HCT116 (cell line): Measurements from ENCODE around the gene AQP6. TPM values are rescaled to one million over a fixed set of nuclear protein-coding genes. Genes with fewer than 3 reads are reported as not detected.

Experiments
- ATAC-seq: fragments of 200-7000 bp; cut with Tn5 transposase; 2 replicates; pipeline ENCODE4 v1.9.1; 2020; ENCODE audit warnings: mild to moderate bottlenecking, moderate library complexity
- BruUV-seq: library from RNA; stranded (reverse); fragments of 400-500 nt; replicated peaks from 2 replicates; lab custom pipeline; 2021; lab: Mats Ljungman, UMichigan
- CTCF ChIA-PET: fragments of 300-600 bp; sonication (Branson Sonifier 250); formaldehyde crosslinking; loops from one replicate; lab custom pipeline; 2021; ENCODE audit warnings: antibody characterized with exemption; lab: Charles Lee
- POLR2A ChIA-PET: fragments of 300-600, 350-600 bp; sonication (Branson Sonifier 250); formaldehyde crosslinking; loops from one replicate; lab custom pipeline; 2021; ENCODE audit warnings: antibody characterized with exemption; lab: Charles Lee
- RAD21 ChIA-PET, 2 experiments: fragments of 300-600 bp; sonication (Branson Sonifier 250); formaldehyde crosslinking; loops; one replicate each; lab custom pipeline; 2023; ENCODE audit warnings: low total read pairs in 2 of 2; ENCODE audit not compliant: uncharacterized antibody in 2 of 2, unreplicated experiment in 2 of 2, low non-redundant PET in 1 of 2; lab: Charles Lee
- DNase-seq: peaks from one replicate; pipeline ENCODE4 v3.0.0-alpha.2; 2010; ENCODE audit warnings: low read depth, low spot score
- H2AFZ ChIP-seq: fragments of 200-600 bp; shearing (Covaris generic), sonication (generic); 2 replicates; pipeline ENCODE4 v1.6.1; 2017; ENCODE audit warnings: low read depth, mixed run types, mixed read lengths, antibody characterized with exemption, low read length; ENCODE audit not compliant: poor library complexity, severe bottlenecking
- H3K27ac ChIP-seq: 2 replicates; pipeline ENCODE4 v1.5.1; 2012; ENCODE audit warnings: low read depth, low read length
- H3K27me3 ChIP-seq: fragments of 200-600 bp; sonication (generic); 2 replicates; pipeline ENCODE4 v1.6.1; 2016; ENCODE audit warnings: mixed run types, low read length, mixed read lengths; ENCODE audit not compliant: insufficient read depth
- H3K36me3 ChIP-seq, 2 experiments: fragments of 200-500 bp in 1 of 2; fragments of 200-600 bp in 1 of 2; sonication (Bioruptor generic) in 1 of 2; sonication (generic) in 1 of 2; 2 replicates each; pipeline versions ENCODE4 v1.5.1 to v1.6.1; 2014 to 2016; ENCODE audit warnings: low read length in 2 of 2, inconsistent platforms in 1 of 2, mixed read lengths in 1 of 2, mixed run types in 1 of 2; ENCODE audit not compliant: insufficient read depth in 2 of 2, control insufficient read depth in 1 of 2
- H3K4me1 ChIP-seq, 2 experiments: fragments of 200-600 bp in 1 of 2; sonication (generic) in 1 of 2; 2 replicates each; pipeline versions ENCODE4 v1.5.1 to v1.6.1; 2012 to 2017; ENCODE audit warnings: low read length in 2 of 2, inconsistent platforms in 1 of 2, mild to moderate bottlenecking in 1 of 2, mixed read lengths in 1 of 2, mixed run types in 1 of 2, moderate library complexity in 1 of 2; ENCODE audit not compliant: insufficient read depth in 2 of 2, control insufficient read depth in 1 of 2
- H3K4me2 ChIP-seq: fragments of 200-600 bp; sonication (generic); 2 replicates; pipeline ENCODE4 v1.6.1; 2017; ENCODE audit warnings: mixed run types, low read length, mixed read lengths
- H3K4me3 ChIP-seq, 2 experiments: fragments of 200-600 bp in 1 of 2; sonication (generic) in 1 of 2; replicated peaks in 1 of 2; 2 replicates each; pipeline ENCODE4 v1.5.1; 2011 to 2016; ENCODE audit warnings: low read length in 2 of 2, control low read depth in 1 of 2, low read depth in 1 of 2, mild to moderate bottlenecking in 1 of 2, mixed read lengths in 1 of 2, mixed run types in 1 of 2
- H3K79me2 ChIP-seq: fragments of 200-600 bp; sonication (generic); 2 replicates; pipeline ENCODE4 v1.6.1; 2017; ENCODE audit warnings: mild to moderate bottlenecking, mixed run types, low read length, moderate library complexity, mixed read lengths; ENCODE audit not compliant: insufficient read depth
- H3K9ac ChIP-seq: fragments of 200-600 bp; sonication (generic); 2 replicates; pipeline ENCODE4 v1.6.1; 2016; ENCODE audit warnings: low read length, mixed read lengths
- H3K9me2 ChIP-seq: fragments of 200-600 bp; sonication (generic), shearing (Covaris generic); 2 replicates; pipeline ENCODE4 v1.6.1; 2017; ENCODE audit warnings: mixed run types, mild to moderate bottlenecking, moderate library complexity; ENCODE audit not compliant: insufficient read depth
- H3K9me3 ChIP-seq, 2 experiments: fragments of 200-500 bp in 1 of 2; fragments of 200-600 bp in 1 of 2; sonication (Bioruptor generic) in 1 of 2; sonication (generic) in 1 of 2; 2 replicates each; pipeline ENCODE4 v1.6.1; 2014 to 2017; ENCODE audit warnings: low read length in 2 of 2, mixed read lengths in 2 of 2, inconsistent platforms in 1 of 2, low read depth in 1 of 2, mild to moderate bottlenecking in 1 of 2, mixed run types in 1 of 2, moderate library complexity in 1 of 2; ENCODE audit not compliant: control insufficient read depth in 1 of 2, insufficient read depth in 1 of 2
- H4K20me1 ChIP-seq: fragments of 200-600 bp; sonication (generic), shearing (Covaris generic); 2 replicates; pipeline ENCODE4 v1.6.1; 2017; ENCODE audit warnings: mixed run types, mild to moderate bottlenecking, moderate library complexity; ENCODE audit not compliant: insufficient read depth
- CBX3 ChIP-seq: IDR thresholded peaks from 2 replicates; pipeline ENCODE4 v1.6.1; 2012; ENCODE audit warnings: low read depth
- ELF1 ChIP-seq: IDR thresholded peaks from 2 replicates; pipeline ENCODE4 v1.6.1; 2012; ENCODE audit warnings: low read depth, borderline replicate concordance
- EZH2phosphoT487 ChIP-seq: fragments of 200-600 bp; IDR thresholded peaks from 2 replicates; pipeline ENCODE4 v1.6.1; 2018; ENCODE audit warnings: antibody characterized with exemption, borderline replicate concordance
- POLR2AphosphoS5 ChIP-seq: IDR thresholded peaks from 2 replicates; pipeline ENCODE4 v1.6.1; 2011; ENCODE audit warnings: mild to moderate bottlenecking, low read depth, low read length, moderate library complexity
- RAD21 ChIP-seq: IDR thresholded peaks from 2 replicates; pipeline ENCODE4 v1.6.1; 2012; ENCODE audit warnings: low read depth, mild to moderate bottlenecking
- SRF ChIP-seq: IDR thresholded peaks from 2 replicates; pipeline ENCODE4 v1.6.1; 2012; ENCODE audit warnings: low read depth
- TCF7L2 ChIP-seq: IDR thresholded peaks from 2 replicates; pipeline ENCODE4 v1.7.0; 2011; ENCODE audit warnings: borderline replicate concordance, inconsistent platforms; ENCODE audit not compliant: insufficient read depth, insufficient read length; ENCODE audit errors: extremely low read depth
- ZBTB33 ChIP-seq: IDR thresholded peaks from 2 replicates; pipeline ENCODE4 v1.6.1; 2011; ENCODE audit warnings: mild to moderate bottlenecking, low read length, moderate library complexity; ENCODE audit not compliant: insufficient replicate concordance; ENCODE audit errors: extremely low read depth
- ZFX ChIP-seq: fragments of 450-650 bp; IDR thresholded peaks from 2 replicates; pipeline ENCODE4 v1.6.1; 2017
- intact Hi-C: fragments of 100-400 bp; cut with micrococcal nuclease; formaldehyde crosslinking; loops from 2 replicates; pipeline ENCODE4 v1.10.0; 2022
- total RNA-seq: library from RNA; stranded (reverse); gene quantifications from one replicate; pipeline ENCODE4 v1.2.1, GENCODE V29; 2021; ENCODE audit not compliant: unreplicated experiment
- TF ChIP-seq, protein P1 (sequence below): IDR thresholded peaks from 2 replicates; pipeline ENCODE4 v1.6.1; 2012
- TF ChIP-seq, protein P2 (sequence below), 3 experiments: fragments of 200-600 bp in 1 of 3; sonication (generic) in 1 of 3; IDR thresholded peaks in 2 of 3; conservative IDR thresholded peaks in 1 of 3; 2 replicates each; pipeline ENCODE4 v1.5.1; 2012 to 2017; ENCODE audit warnings: low read depth in 2 of 3, low read length in 2 of 3, antibody characterized with exemption in 1 of 3, borderline replicate concordance in 1 of 3, control low read depth in 1 of 3, mild to moderate bottlenecking in 1 of 3, mixed read lengths in 1 of 3, mixed run types in 1 of 3, moderate library complexity in 1 of 3; ENCODE audit not compliant: insufficient read depth in 1 of 3

AQP6 gene
- total RNA-seq, 1 experiment from 2014 or later, result not detected

- ChIA-PET RAD21 (no interaction called here), CTCF (interaction anchor here (1.2 to 4.0 kb wide), 10 partner anchors 10 to 140 kb away, joined by 3 to 45 read pairs (median 14); partner anchors contain the start of gene SMARCD1), POLR2A (interaction anchor here (1.1 kb wide), 1 partner anchor 35 kb away, joined by 3 read pairs; no protein-coding TSS in a partner anchor)
- intact Hi-C loops, result no loop called here
- no peak overlapping the region for H2AFZ ChIP-seq
- ATAC-seq, result no peak
- no peak overlapping the region for H3K27ac ChIP-seq
- BruUV-seq, result no TSS peak
- no peaks in the 10 kb centered on the region for H4K20me1 ChIP-seq
- H3K4me2 ChIP-seq, result no peak overlapping the region
- no peak overlapping the region for H3K4me3 ChIP-seq
- no peak overlapping the region for H3K9ac ChIP-seq
- DNase-seq, result no peak
- H3K27me3 ChIP-seq, result no peaks in the 10 kb centered on the region
- H3K4me1 ChIP-seq, result peaks cover 3 to 13% of the 10 kb centered on the region in 2 experiments; a peak in 3 of 4 replicates
- H3K36me3 ChIP-seq, result no peaks in the 10 kb centered on the region
- H3K9me2 ChIP-seq, result no peaks in the 10 kb centered on the region
- no peaks in the 10 kb centered on the region for H3K9me3 ChIP-seq
- no peaks in the 10 kb centered on the region for H3K79me2 ChIP-seq
- no peak for TF ChIP-seq SRF
Observed at GRCh38 chr12:49944718-49945117, 28.0 kb upstream of the AQP6 start.

GRCh38 chr12:49945394-49946080, 27.2 kb upstream of the AQP6 start:
- H3K27me3 ChIP-seq, result no peaks in the 10 kb centered on the region
- BruUV-seq, result no TSS peak
- H3K9me3 ChIP-seq, result no peaks in the 10 kb centered on the region
- H3K36me3 ChIP-seq, result no peaks in the 10 kb centered on the region
- peak overlapping the region; percentile 57 for H3K4me2 ChIP-seq
- no peak overlapping the region for H3K4me3 ChIP-seq
- ChIA-PET RAD21 (interaction anchor here (0.6 to 1.6 kb wide), 7 partner anchors 14 to 1254 kb away, joined by 3 to 6 read pairs (median 3); no protein-coding TSS in a partner anchor), POLR2A (interaction anchor here (0.5 to 1.9 kb wide), 4 partner anchors 14 to 1921 kb away, joined by 3 to 7 read pairs (median 4); partner anchors contain the start of gene TMBIM6), CTCF (interaction anchor here (0.5 to 4.0 kb wide), 24 partner anchors 9 to 322 kb away, joined by 3 to 45 read pairs (median 5); partner anchors contain the start of genes AQP6, PRPF40B and SMARCD1)
- 0 out of 2 replicates have a peak overlapping the region, but pooled peaks have one; percentile 18 for H3K9ac ChIP-seq
- H3K4me1 ChIP-seq, result peaks cover 3 to 13% of the 10 kb centered on the region in 2 experiments; a peak in 3 of 4 replicates
- H3K9me2 ChIP-seq, result no peaks in the 10 kb centered on the region
- ATAC-seq (peak; percentile 99), DNase-seq (peak; percentile 62)
- TF ChIP-seq SRF (no peak), ELF1 (no peak), EZH2phosphoT487 (no peak), RAD21 (peak; percentile 64), POLR2AphosphoS5 (0 out of 2 replicates have a peak, but pooled peaks have one; percentile 32), ZFX (0 out of 2 replicates have a peak, but pooled peaks have one; percentile 28), ZBTB33 (no peak), TCF7L2 (no peak), CBX3 (peak; percentile 88)
- TF ChIP-seq, protein P1, sequence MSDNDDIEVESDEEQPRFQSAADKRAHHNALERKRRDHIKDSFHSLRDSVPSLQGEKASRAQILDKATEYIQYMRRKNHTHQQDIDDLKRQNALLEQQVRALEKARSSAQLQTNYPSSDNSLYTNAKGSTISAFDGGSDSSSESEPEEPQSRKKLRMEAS, result peak; percentile 35
- TF ChIP-seq, protein P2, sequence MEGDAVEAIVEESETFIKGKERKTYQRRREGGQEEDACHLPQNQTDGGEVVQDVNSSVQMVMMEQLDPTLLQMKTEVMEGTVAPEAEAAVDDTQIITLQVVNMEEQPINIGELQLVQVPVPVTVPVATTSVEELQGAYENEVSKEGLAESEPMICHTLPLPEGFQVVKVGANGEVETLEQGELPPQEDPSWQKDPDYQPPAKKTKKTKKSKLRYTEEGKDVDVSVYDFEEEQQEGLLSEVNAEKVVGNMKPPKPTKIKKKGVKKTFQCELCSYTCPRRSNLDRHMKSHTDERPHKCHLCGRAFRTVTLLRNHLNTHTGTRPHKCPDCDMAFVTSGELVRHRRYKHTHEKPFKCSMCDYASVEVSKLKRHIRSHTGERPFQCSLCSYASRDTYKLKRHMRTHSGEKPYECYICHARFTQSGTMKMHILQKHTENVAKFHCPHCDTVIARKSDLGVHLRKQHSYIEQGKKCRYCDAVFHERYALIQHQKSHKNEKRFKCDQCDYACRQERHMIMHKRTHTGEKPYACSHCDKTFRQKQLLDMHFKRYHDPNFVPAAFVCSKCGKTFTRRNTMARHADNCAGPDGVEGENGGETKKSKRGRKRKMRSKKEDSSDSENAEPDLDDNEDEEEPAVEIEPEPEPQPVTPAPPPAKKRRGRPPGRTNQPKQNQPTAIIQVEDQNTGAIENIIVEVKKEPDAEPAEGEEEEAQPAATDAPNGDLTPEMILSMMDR (IDR thresholded peaks at IDR 0.05 in 2 of 3, conservative IDR thresholded peaks at IDR 0.05 in 1 of 3; ENCODE audit: borderline replicate concordance in 1 of 3, insufficient read depth in 1 of 3, low read depth in 2 of 3, low read length in 2 of 3), result peak; percentile 76 to 93 (median 89)
- no peaks in the 10 kb centered on the region for H3K79me2 ChIP-seq
- H2AFZ ChIP-seq, result peak overlapping the region; percentile 97
- no peak overlapping the region for H3K27ac ChIP-seq
- H4K20me1 ChIP-seq, result no peaks in the 10 kb centered on the region
- intact Hi-C loops, result no loop called here
